GM23248 (cell line): ENCODE measurements around the gene DPYSL5.

Experiments
- EZH2 ChIP-seq: fragments of 200-600 bp; sonication (generic); IDR thresholded peaks from 2 replicates; pipeline ENCODE4 v1.6.1; 2018; ENCODE audit warnings: antibody characterized with exemption, mild to moderate bottlenecking; ENCODE audit not compliant: insufficient read depth, poor library complexity, severe bottlenecking
- EZH2phosphoT487 ChIP-seq: fragments of 200-600 bp; sonication (generic); IDR thresholded peaks from 2 replicates; pipeline ENCODE4 v1.6.1; 2018; ENCODE audit warnings: antibody characterized with exemption, moderate library complexity, mild to moderate bottlenecking, low read depth; ENCODE audit not compliant: insufficient read depth

- TF ChIP-seq EZH2: no peak
- no peak for TF ChIP-seq EZH2phosphoT487
These were observed 27.9 kb downstream of the DPYSL5 start for GRCh38 chr2:26875808-26876207.
